CD4-positive, alpha-beta T cell treated with Interleukin-10 for 1 hour (primary cell): Measurements from ENCODE around the gene PPP4R3B.
"Not testable (repeated sequence)": the region's sequence is repeated elsewhere in the genome, so short reads cannot be mapped to it uniquely, and the experiment has no call there.

Experiments
- DNase-seq: peaks from one replicate; pipeline ENCODE4 v3.0.0-alpha.2; 2020

The PPP4R3B gene

DNA sequence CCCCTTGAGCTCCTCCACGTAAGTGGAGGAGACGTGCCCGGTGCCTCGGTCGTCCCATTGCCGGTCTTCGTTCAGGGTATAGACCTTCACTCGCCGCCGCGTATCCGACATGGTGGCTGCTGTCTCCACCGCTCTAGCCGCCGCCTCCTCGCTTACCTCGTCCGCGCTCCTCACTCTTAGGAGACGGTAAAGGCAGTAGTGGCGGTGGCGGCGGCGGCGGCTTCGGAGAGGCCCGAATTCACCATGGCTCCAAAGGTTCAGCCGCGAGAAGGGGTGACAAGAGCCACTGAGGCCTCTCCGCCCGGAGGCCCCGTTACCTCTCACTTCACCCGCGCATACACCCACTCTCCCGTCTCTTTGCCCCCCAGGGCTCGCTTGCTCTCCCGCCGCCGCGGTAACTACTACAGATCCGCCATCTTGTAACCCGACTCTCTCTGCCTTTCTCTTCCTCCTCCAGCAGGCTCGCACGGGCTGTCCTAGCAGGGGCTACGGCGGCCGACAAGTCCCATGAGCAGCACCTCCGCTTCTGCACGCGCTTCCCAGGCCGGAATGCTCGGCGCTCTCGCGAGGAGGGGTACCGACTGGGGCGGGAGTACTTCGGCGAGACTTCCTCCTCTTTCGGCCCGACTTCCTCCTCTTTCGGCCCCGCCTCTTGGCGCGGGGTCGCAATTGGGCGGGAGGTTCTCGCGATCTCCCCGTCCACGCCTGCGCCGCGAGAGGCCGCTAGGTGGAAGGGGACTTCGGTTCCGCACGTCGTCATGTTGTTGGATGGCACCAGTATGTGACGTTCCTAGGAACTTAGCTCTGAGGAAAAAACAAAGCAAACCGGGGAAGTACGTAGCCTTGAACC, at the start of gene PPP4R3B:
PPP4R3B (minus strand) TSS at position 448 of the 850 bp plus-strand sequence; CDS start at position 111, 337 bp downstream.
- DNase-seq: peak; percentile 100

GRCh38 chr2:55653255-55653654, 35.8 kb upstream of the PPP4R3B start:
- no peak for DNase-seq

- DNase-seq: no peak
Observed at GRCh38 chr2:55649211-55649610, 31.8 kb upstream of the PPP4R3B start.

GRCh38 chr2:55636831-55637230, 19.4 kb upstream of the PPP4R3B start:
- DNase-seq: no peak

- DNase-seq: no peak
Observed at GRCh38 chr2:55628931-55629330, 11.5 kb upstream of the PPP4R3B start.

GRCh38 chr2:55627915-55628314, 10.5 kb upstream of the PPP4R3B start:
- DNase-seq: no peak

DNA sequence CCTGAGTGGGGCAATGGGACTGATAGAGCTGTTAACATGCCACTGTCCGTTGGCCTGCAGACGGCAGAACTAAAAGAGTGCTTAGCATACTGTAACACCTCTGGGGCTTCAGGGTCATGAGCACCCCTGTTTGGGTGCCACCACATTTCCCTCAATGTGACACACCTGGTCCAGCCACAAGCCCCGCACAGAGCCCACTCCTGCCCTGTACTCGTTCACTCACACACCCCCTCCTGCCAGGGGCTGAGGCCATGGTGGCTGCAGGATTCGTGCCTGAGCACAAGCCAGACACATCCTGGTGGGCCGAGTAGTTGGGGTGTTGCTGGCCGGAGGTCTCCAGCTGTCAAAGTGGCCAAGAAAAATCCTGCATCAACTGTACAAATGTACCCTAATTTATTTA, 4.4 kb upstream of the PPP4R3B start:
- no peak for DNase-seq

GRCh38 chr2:55620123-55620779, 2.8 kb upstream of the PPP4R3B start:
- peak; percentile 33 for DNase-seq

DNA sequence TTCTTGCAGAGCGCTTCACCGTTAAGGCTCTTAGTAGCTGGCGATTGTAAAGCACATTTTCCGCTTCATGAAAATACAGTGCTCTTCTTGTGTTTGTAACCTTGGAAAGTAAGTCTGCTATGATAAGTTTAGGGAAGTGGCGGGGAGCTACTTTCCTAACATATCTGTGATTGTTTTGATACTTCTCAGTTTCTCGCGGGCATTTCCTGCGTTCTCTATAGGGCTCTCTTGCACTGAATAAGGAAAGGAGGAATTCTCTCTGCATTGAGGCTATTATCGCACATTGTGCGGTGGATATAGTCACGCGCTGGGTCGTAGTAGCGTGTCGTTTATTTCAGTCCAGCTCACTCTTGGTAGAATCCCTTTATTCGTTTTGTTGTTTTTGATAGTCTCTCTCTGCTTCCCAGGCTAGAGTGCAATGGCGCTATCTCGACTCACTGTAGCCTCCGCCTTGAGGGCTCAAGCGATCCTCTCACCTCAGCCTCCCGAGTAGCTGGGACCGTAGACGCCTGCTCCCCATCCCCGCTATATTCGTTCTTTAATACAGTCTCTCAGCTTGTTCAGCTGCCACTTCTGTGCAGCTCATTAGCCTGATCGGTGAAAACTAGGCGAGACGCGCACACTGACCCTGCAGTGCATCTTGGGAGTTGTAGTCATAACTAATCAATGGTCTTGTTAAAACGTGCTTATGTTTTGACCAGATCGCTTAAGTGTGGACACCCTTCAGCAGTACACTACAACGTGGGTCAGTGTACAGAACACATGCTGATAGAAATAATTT, 1.0 kb upstream of the PPP4R3B start:
- DNase-seq: peak; percentile 69

- no peak for DNase-seq
Observed at GRCh38 chr2:55618025-55618274, 528 bp upstream of the PPP4R3B start.

GRCh38 chr2:55616551-55617174, 759 bp downstream of the PPP4R3B start:
- peak; percentile 79 for DNase-seq

DNA sequence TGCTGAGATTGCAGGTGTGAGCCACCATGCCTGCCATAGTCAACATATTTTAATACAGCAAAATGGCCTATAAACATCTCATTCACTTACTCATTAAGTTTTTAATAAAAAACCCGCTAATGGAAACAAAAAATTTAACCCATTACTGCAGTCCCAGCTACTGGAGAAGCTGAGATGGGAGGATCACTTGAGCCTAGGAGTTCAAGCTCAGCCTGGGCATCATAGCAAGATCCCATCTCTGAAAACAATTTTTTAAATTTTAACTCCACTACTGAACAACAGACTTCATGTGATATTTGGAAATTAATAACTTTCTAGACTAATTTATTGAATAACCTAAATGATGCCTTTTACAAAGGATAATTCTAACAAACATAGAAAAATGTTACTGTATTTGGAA, 5.4 kb downstream of the PPP4R3B start:
- DNase-seq: no peak

GRCh38 chr2:55610954-55611743, 6.3 kb downstream of the PPP4R3B start:
- DNase-seq: no peak

DNA sequence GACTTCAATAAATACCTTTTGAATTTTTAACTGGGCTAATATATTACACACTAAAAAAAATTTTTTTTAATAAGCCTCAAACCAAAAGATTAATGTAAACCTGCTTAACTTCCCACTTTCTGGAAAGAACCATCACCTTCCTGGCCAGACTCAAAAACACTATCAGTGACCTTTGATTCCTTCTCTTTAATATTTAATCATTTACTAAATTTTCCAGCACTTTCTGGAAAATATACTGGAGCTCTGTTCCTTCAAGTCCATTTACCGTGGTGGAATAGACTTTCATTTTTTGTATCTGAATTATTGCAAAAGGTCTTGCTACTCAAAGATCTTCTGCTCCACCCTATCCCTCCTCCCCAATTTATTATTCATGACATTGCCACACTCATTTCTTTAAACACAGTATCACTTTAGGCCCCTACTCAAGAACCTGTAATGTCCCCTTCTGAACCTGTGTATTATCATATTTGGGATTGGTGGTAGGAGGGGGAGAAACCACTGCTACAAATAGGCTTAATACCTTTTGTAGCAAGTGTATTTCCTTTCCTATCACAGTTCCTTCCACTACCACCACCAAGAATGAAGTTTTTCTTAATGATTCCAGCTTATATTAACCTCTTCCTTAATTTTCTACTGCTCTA, 7.4 kb downstream of the PPP4R3B start:
- no peak for DNase-seq

GRCh38 chr2:55609193-55609794, 8.1 kb downstream of the PPP4R3B start:
- no peak for DNase-seq

GRCh38 chr2:55607717-55608116, 9.7 kb downstream of the PPP4R3B start:
- no peak for DNase-seq

GRCh38 chr2:55604027-55604565, 13.3 kb downstream of the PPP4R3B start:
- DNase-seq: no peak

DNA sequence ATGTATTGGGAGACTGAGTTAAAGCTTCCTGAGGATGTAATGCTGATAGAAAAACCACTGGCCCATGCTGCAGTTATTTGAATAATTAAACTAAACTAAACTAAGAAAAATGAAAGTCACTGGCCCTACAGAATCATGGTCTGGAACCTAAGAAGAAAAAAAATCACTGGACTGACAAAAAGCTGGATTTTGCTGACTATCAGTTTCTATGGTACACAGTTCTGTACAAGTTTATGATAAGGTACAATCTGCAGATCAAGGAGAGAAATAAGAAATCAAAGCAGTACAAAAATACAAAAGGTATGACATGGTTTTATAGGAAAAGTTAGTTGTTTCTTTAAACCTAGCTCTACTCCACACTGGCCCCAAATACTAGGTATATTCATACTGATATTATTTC, 15.6 kb downstream of the PPP4R3B start:
- DNase-seq: no peak

DNA sequence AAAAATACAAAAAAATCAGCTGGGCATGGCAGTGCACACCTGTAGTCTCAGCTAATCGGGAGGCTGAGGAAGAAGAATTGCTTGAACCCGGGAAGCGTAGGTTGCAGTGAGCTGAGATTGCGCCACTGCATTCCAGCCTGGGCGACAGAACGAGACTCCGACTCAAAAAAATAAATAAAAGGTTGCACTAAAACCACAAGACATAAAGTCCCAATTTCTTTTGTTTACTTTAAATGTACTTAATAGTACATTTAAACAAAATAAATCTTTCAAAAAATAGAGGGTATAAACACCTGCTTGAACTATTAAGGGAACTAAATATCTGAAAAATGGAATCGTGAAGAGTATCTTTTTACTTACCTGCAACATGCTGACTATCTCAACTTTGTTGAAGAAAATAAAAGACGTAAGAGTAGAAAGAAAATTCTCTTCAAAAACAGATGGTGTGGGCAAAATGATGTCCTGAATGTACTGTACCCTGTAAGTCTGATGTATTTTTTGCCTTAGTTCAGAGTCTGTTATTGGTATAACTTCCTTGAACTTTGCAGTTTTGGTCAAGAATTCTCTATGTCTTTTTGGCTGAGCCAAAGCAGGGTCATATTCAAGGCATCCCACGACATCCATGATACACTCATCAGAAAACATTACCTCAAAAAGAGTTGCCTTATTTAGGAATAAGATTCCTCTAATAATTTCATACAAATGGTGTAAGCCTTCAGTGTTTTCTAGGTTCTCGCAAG, 19.2 kb downstream of the PPP4R3B start:
- DNase-seq: no peak

DNA sequence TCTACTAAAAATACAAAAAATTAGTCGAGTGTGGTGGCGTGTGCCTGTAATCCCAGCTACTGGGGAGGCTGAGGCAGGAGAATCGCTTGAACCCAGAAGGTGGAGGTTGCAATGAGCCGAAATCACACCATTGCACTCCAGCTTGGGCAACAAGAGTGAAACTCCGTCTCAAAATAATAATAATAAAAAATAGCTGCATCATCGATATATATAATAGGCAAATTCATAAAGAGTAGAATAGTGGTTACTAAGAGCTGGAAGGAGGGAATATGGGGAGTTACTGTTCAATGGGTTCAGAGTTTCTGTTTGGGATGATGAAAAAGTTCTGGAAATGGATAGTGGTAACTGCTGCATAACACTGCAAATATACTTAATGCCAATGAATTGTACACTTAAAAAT, 20.6 kb downstream of the PPP4R3B start:
- not testable (repeated sequence) for DNase-seq

DNA sequence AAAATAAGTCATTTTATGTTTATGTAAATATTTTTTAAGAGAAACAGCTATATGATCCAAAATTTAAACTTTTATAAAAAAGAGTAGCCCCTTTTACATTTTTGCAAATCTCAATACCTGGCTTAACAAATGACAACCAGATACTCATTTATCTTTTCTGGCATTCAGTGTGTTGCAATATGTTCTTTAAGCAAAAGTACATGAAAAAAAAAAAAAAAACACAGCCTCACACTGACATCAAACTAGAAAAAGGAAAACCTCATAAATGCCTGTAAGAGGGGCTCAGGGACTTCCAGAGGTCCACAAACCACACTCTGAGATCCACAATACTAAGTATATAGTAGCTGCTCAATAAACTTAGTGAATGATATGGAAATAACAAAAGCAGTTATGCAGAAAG, 21.9 kb downstream of the PPP4R3B start:
- DNase-seq: no peak
